ENCODE measurements around the gene CCDC88B.
A peak's percentile ranks its signal among the peaks of the same experiment; 100 is the strongest.

The CCDC88B gene

GRCh38 chr11:64348383-64349024 lies 8.5 kb downstream of the CCDC88B start:
- DNase-seq = peak; percentile 54

- DNase-seq = no peak
Measured at GRCh38 chr11:64349025-64349387, 9.0 kb downstream of the CCDC88B start.

GRCh38 chr11:64349404-64349803 lies 9.4 kb downstream of the CCDC88B start:
- DNase-seq = no peak

GRCh38 chr11:64351136-64351631 lies 11.2 kb downstream of the CCDC88B start:
- no peak for DNase-seq

- peak; percentile 87 for DNase-seq
Measured at GRCh38 chr11:64352099-64352994, 12.3 kb downstream of the CCDC88B start.

GRCh38 chr11:64352995-64353714 lies 13.2 kb downstream of the CCDC88B start:
- peak; percentile 88 for DNase-seq

GRCh38 chr11:64353715-64354506 lies 13.9 kb downstream of the CCDC88B start:
- no peak for DNase-seq

- peak; percentile 94 for DNase-seq
Measured at GRCh38 chr11:64355078-64355940, 15.3 kb downstream of the CCDC88B start.

GRCh38 chr11:64356498-64357411 lies 16.8 kb downstream of the CCDC88B start:
- peak; percentile 82 for DNase-seq

- no peak for DNase-seq
Measured at GRCh38 chr11:64357446-64357845, 17.4 kb downstream of the CCDC88B start.

GRCh38 chr11:64357904-64358535 lies 18.0 kb downstream of the CCDC88B start:
- no peak for DNase-seq

GRCh38 chr11:64358536-64358906 lies 18.5 kb downstream of the CCDC88B start:
- DNase-seq = no peak

- peak; percentile 81 for DNase-seq
Measured at GRCh38 chr11:64358907-64359711, 19.1 kb downstream of the CCDC88B start, which contains the start of gene RPS6KA4. TSS of gene RPS6KA4 (plus strand) at chr11:64359162. CDS start at chr11:64359236, 74 bp downstream.

GRCh38 chr11:64359712-64360445 lies 19.9 kb downstream of the CCDC88B start:
- DNase-seq = peak; percentile 70

- DNase-seq = no peak
Measured at GRCh38 chr11:64360448-64360921, 20.5 kb downstream of the CCDC88B start.

GRCh38 chr11:64361659-64362058 lies 21.7 kb downstream of the CCDC88B start:
- DNase-seq = no peak

- no peak for DNase-seq
Measured at GRCh38 chr11:64362339-64362738, 22.3 kb downstream of the CCDC88B start.

GRCh38 chr11:64364435-64364834 lies 24.4 kb downstream of the CCDC88B start:
- DNase-seq = no peak

Data from NCI-H69 (cell line).